GM11168 (cell line): ENCODE data around the gene ADARB2.

ENCODE experiments used
- in situ Hi-C: fragments of 300-500 bp; cut with MboI; formaldehyde crosslinking; loops from one replicate; pipeline ENCODE4 v1.12.0; 2022; ENCODE audit warnings: low sequenced_read_pairs; ENCODE audit not compliant: unreplicated experiment

The ADARB2 gene

DNA sequence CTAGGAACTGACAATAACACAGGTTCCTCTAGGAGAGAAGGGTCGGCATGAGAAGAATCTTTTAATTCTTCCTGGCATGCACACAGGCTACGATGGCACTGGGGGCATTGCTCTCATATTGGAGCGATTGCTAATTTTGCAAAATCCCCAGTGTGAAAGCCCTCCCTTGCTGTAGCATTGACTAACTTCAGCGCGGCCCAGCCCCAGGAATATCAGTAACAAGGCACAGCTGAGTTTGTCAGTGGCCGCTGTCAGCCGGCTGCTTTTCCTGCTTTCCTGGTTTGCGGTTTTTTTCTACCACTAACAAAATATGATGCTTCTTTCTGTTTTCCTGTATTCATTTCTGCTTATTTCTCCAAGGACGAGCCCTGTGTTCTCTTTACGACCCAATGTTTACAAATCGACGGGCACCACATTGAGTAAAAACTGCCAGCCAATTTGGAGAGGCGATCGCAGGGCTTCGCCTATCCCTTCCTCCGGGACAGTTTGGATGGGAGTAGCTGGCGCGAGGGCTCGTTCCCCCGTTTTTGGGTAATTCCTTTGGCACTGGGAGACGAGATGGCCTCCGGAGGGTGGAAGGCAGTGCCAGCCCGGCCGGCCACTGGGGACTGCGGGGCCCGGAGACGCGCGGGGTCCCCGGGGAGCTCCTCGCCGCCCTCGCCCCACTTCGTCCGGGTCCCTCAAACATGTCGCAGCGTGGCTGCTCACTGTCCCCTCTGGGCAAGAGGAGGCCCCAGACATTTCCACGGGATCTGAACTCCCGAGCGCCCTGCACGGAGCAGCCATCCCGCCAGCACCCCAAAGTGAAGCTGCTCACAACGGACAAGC lies 967 bp downstream of the ADARB2 start:
- in situ Hi-C loops, result no loop called here

DNA sequence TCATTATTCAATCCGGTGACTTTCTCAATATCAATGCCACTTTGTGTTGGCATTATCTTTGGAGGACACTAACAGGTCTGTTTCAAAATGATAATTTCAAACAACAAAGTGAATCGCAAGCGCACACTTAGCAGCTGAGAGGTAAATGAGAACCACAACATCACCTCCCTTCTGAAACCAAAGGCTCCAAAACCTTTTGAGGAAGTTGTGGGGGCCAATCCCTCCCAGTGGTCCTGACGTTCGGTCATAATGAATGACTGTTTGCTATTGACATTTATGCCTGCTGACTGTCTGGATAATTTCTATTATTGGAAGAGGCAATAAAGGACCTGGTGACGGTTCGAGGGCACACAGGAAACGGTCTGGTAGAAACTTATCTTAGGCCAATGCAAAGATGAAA lies 1.8 kb downstream of the ADARB2 start:
- in situ Hi-C loops, result no loop called here

DNA sequence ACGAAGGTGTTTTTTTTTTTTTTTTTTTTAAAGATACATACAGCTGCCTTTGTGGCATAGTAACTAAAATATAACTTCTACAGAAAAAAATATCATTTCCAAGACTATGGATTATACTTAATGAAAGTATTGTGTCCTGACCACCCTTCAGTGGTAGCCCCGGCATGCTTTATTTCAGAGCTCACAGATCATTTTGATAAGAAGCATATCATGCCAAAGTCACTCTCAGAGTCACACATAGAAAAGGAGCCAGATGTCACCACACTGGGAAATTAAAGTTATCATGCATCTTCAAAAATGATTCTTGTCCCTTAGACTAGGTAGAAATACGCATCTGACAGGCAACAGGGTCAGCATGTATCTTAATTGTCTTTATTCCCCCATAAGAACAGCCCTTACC lies 3.0 kb downstream of the ADARB2 start:
- in situ Hi-C loops, result no loop called here

DNA sequence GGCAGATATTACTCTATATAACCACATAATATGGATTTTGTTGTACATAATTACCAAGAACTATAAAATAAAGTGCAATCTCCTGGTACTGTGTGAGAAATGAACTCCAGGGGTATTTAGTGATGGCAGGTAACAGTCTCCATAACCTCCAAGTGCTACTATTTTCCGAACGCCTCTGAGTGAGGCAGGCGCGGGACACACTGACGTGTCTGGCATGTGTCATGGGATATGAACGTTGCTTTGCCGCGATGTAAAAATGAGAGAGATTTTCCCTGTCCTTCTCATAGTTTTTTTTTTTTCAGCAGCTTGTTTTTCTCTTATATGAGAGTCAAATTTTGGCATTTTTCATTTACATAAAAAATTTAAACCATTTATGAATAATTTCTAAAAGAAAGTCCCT lies 3.6 kb downstream of the ADARB2 start:
- in situ Hi-C loops, result no loop called here

DNA sequence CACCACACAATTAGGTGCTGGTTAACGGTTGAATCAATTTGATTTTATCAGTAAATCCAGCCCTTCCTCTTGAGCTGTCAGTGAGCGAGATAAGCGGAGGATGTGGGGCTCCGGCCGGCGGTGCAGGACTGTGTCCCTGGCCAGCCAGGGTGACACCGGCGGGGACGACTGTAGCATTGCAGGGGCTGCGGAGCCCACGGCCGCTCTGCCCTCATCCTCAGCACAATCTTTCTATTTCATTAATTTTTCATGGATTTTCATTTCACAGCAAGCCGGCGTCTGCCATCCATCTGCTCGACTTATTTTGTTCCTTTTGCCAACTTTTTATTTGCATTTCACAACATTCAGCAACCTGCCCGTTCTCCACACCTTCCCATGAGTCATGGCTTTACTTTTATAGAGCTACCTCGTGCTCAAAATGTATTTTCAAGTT lies 4.7 kb downstream of the ADARB2 start:
- in situ Hi-C loops, result no loop called here

DNA sequence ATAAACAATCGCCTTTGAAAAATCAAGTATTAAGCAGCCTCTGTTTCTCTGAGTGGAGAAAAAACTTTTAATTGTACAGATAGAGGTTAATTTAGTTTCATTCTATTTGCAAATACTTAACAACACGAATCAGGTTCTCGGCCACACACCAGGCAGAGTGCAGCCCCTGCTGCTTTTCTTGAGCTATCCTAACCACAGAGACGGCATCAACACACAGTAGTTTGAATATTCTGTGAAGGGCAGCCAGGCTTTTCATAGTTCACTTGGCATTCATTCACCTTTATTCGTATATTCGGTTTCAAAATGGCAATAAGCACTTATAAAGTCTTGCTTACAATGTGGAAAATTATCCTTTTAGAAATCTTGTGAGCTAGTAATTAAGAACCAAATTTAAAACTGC lies 5.7 kb downstream of the ADARB2 start:
- in situ Hi-C loops, result no loop called here

DNA sequence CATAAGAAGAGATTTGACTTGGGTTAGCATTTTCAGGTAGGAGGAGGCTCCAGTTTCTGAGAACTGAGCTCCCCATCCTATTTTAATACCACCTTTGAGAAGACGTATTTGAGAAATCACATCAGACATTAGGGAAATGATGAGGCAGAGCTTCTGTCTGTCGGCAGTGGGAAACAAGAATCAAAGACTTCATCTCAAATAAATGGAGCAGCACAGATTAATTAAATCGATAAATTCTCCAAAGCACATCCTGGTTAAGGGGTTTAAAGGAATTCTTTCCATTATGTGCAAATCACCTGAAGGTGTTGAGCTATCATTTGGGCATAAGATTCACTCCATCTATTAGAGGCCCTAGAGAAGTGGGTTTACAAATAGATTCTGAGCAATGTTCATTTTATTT lies 7.6 kb downstream of the ADARB2 start:
- in situ Hi-C loops, result no loop called here

DNA sequence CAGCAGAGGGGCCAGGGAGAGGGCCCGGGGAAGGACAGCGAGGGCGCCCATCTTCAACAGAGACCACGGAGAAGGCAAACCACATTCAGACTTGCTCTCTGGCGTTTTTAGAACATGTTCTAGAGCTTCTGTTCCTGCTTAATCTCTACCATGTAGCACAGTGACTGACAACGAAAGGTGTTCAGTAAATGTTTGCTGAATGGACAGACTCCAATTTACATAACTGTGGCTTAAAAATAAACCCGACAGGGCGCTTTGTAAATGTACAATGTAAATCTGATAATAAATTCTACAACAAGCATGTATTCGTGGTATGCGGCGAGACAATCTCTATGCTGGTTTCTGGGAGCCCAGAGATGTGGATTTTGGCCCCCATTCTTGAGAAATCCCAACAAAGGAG lies 10.5 kb downstream of the ADARB2 start:
- in situ Hi-C loops, result no loop called here

DNA sequence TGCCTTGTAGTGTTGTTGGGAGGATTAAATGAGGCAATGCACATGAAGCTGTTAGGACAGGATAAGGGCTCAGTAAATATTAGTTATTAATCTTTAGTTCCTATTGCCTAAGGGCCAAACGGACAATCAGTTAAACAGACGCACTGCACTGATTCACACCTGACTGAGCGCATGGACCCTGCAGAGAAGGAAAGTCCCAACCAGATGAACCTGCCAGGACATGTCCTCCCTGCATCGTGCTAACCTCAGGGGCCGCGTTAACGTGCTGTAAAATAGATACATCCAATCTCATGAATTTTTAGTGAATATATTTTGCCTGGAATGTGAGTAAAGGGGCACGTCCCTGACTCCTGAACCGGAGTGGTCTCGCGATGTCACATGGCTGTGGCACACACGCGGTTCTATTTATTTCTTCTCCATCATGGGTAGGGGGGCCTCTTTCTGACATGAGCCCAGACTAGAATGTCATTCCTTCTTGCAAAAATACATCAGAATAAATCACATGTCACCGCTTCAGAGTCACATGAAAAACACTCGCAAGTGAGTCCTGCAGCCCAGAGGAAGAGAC lies 12.3 kb downstream of the ADARB2 start:
- in situ Hi-C loops, result no loop called here

DNA sequence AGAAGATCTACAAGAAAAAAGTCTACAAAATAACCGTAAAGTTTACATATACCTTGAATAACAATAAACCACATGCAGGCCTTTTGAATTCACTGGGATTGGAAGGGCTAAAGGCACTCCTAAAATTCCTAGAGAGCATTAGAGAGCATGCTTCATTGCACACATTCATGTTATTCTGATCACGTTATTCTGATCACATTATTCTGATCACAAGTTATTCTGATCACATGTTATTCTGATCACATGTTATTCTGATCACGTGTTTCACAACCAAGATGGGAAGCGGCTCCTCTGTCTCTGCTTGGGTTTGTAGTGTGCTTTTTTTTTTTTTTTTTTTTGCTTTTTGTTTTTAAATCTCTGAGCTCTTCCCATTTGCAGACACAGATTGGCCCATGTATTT lies 20.5 kb downstream of the ADARB2 start:
- in situ Hi-C loops, result no loop called here

DNA sequence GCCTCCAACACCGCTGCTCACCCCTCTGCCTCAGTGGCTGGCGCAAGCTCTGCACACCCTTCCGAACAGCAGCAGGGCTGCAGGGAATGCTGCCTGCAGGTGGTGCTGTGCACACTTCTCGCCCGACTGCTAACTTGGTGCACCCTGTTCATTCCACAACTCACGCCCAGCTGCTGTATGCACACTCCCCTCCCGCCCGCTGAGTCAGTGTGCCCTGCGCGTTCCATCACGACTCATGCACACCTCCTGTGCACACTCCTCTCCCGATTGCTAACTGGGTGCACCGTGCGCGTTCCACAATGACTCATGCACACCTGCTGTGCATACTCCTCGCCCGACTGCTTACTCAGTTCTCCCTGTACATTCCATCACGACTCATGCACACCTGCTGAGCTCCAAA lies 21.5 kb downstream of the ADARB2 start:
- in situ Hi-C loops, result no loop called here

DNA sequence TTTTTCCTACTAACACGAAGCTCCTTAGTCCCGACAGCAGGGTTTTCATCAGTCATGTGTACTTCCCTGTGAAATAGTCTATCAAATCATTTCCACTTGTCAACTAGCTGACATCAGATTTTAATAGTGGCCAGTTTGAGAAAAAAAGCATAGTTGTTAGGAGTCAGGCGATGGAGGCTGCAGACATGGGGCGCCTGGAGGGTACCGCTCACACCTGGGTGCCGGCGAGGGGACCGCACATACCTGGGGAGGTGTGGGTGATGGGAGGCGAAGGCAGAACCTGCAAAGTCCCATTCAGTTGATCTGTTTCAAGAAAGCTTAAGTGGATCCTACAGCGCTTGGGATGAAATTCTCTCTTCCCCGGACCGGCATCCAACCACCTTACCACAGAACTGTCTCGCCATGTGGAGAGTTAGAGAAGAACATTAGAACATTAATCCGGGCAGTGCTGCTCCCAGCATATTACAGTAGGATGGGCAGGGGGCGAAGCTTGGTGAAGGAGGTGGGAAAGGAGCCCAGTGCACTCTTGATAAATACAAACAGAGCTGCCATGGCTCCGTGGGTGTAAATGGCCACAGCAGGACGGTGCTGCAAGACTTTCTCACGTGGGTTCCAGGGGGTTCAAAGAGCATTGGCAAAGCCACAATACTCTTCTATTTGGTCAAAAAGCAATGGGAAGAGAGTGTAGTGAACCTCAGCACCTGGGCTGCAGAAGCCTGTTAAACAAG lies 24.2 kb downstream of the ADARB2 start:
- in situ Hi-C loops, result no loop called here

DNA sequence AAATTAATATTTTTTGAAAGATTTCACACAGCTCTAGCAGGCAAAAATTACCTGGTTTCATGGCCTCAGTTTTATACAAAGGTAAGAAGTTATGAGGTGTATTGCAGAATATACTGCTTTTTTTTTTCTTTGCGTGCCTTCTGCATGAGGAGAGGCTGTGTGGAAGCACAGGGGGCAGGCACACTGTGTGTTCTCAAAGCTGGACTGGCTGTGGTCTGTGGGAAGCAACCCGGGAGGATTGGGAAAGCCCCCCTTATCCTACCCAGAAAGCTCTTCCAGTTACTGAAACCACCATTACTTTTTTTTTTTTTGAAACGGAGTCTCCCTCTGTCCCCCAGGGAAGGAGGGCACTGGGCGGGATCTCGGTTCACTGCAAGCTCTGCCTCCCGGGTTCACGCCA lies 25.0 kb downstream of the ADARB2 start:
- in situ Hi-C loops, result no loop called here

DNA sequence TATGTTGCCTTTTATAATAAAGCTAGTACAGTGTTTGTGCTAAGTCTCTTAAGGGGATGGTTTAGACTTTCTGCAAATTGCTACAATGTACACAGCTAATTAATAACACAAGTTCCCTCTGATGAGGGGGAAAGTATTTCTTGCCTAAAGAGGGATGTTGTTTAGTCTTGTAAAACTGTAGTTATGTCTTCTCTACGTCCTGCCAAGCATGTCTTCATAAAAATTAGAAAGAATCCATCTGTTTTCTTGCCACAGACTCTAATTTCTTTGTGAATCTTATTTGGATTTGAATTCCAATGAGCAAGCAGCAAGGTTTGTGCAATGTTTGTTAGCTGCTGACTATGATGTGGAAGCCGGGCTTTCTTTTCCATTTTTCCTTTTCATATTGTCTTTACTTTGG lies 28.2 kb downstream of the ADARB2 start:
- in situ Hi-C loops, result no loop called here

DNA sequence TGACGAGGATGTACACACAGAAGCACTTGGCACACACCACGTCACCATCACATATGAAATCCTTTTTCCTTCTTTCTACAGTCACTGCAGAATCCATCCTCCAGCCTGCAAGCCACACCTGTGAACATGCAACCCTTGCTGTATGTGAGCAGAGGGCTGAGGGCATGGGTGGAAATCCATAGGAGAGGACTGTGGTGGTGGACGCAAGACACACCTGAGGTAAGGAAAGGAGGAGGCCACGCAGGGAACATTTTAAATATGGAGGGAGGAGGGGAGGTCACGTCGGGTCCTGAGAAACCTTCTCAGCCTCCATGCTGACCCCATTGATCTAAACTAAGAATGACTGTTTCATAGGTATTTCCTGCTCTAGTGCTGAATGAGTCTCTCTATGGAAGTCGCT lies 28.6 kb downstream of the ADARB2 start:
- in situ Hi-C loops, result no loop called here

DNA sequence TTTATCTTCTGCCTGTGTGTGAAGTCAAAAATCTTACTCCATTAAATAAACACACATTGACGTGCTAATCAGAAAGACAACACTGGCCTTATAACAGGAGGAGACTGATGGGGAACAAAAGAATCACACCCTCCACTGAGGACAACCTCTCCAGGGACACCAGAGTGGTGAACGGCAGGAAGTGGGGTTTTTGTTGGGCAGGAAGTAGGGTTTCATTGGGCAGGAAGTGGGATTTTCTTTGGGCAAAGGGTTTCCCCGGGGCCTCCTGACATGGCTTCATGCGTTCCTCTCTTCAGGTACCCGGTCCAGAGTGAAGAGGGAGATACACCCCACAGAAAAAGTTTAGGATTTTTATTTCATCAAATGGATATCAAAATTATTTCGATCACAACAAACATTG lies 30.6 kb downstream of the ADARB2 start:
- in situ Hi-C loops, result no loop called here

DNA sequence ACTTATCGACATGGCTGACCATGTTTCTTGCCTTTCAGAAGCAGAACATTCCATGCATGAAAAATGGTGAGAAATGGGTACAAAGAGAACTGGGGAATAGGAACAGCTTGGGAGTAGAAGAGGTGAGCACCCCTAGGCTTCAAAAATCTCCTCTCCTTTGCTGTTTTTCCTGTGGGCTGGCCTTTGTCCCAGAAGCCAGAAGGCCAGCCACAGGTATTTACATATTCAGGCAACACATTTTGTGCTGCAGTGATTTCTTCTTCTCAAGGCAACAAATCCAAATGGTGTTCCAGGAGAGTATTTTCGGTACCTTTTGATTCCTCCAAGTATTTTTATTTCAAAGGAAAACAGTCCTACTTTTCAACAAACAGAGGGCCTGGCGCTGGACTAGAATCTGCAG lies 31.1 kb downstream of the ADARB2 start:
- in situ Hi-C loops, result no loop called here

DNA sequence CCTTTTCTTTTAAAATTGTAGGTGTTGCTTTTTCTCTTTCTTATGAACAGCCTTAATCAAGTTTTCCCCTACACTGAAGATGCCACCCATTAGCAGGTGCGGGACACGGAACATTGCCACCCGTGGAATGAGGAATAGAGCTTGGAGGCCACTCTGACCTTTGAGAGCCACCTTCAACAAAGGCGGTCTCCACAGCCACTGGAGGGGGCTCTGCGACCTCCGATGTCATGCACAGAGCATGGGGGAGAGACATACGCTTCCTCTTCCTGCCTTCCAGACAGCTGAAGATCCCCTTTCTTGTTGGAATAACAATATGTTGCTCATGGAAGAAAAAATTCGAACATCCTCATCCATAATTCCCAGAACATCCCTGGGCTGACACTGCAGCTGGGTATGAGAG lies 39.1 kb downstream of the ADARB2 start:
- in situ Hi-C loops, result no loop called here

DNA sequence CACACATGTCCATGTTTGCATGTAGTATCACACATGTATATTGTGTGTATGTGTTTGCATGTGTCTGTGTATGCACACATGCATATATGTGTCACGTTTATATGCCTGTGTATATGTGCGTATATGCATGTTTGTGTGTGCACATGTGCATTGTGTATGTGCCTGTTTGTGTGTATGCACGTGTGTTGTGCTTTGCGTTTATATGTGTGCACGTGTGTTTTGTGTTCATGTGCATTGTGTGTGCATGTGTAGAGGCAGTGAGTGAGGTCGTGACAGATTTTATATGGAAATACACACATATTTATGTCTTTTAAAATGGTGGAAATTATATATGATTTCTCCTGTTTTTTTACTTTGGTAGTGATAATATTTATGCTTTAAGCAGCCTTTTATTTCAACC lies 41.2 kb downstream of the ADARB2 start:
- in situ Hi-C loops, result no loop called here

DNA sequence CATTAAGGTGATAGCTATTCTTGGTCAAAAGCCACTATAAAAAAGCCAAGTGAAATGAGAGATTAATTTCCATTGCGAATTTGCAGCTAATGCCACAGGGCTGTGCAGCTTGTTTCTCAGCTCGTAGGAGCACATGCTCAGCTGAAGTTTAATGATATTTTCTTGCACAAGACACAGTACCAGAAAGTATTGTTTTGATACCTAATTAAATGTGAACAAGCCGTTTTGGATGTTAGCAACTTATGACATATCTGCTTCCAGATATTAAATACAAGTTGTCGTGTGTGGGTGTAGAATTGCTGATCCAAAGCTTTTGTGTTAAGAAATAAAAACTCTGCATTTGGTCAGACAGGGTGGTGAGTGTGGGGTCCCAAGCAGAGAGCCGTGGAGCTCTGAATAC lies 47.2 kb downstream of the ADARB2 start:
- in situ Hi-C loops, result no loop called here

DNA sequence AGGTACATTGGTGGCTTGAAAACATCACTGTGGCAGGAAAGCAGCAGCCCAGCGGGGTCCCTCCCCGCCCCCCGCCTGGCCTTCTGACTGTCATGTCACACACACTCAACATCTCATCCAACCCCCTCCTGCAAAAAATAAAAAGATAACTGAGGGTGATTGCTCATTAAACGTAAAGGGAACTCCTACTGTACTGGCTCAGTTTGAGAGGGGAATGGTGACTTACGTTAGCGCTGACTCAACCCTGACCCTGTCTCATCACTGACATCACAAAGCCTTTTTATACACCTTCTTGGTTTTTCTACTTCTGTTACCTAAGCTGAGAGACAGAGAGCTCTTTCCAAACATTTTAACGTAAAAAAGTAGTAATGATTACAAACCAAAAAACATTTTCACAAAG lies 48.8 kb downstream of the ADARB2 start:
- in situ Hi-C loops, result no loop called here
